ENCODE results near the gene RBMS1.
A peak's percentile ranks its signal among the peaks of the same experiment; 100 is the strongest.
"Not testable (repeated sequence)": the region's sequence is repeated elsewhere in the genome, so short reads cannot be mapped to it uniquely, and the experiment has no call there.

The RBMS1 gene

GRCh38 chr2:160469621-160470204, 23.9 kb downstream of the RBMS1 start:
- DNase-seq (ENCODE audit: low read depth) = no peak

- DNase-seq (ENCODE audit: low read depth) = no peak
These were observed 24.4 kb downstream of the RBMS1 start for GRCh38 chr2:160469164-160469563.

GRCh38 chr2:160467086-160467485, 26.5 kb downstream of the RBMS1 start:
- DNase-seq (ENCODE audit: low read depth) = no peak

GRCh38 chr2:160465406-160465805, 28.2 kb downstream of the RBMS1 start:
- no peak for DNase-seq (ENCODE audit: low read depth)

GRCh38 chr2:160465002-160465401, 28.6 kb downstream of the RBMS1 start:
- DNase-seq (ENCODE audit: low read depth) = peak; percentile 19

- DNase-seq (ENCODE audit: low read depth) = no peak
These were observed 29.6 kb downstream of the RBMS1 start for GRCh38 chr2:160464017-160464416.

- no peak for DNase-seq (ENCODE audit: low read depth)
These were observed 30.4 kb downstream of the RBMS1 start for GRCh38 chr2:160463245-160463644.

- DNase-seq (ENCODE audit: low read depth) = no peak
These were observed 33.3 kb downstream of the RBMS1 start for GRCh38 chr2:160460333-160460731.

- no peak for DNase-seq (ENCODE audit: low read depth)
These were observed 33.9 kb downstream of the RBMS1 start for GRCh38 chr2:160459538-160460332.

GRCh38 chr2:160458718-160459453, 34.7 kb downstream of the RBMS1 start:
- no peak for DNase-seq (ENCODE audit: low read depth)

GRCh38 chr2:160457588-160457987, 36.0 kb downstream of the RBMS1 start:
- DNase-seq (ENCODE audit: low read depth) = no peak

GRCh38 chr2:160454070-160454797, 39.4 kb downstream of the RBMS1 start:
- DNase-seq (ENCODE audit: low read depth) = no peak

GRCh38 chr2:160453111-160453820, 40.3 kb downstream of the RBMS1 start:
- no peak for DNase-seq (ENCODE audit: low read depth)

GRCh38 chr2:160450486-160450885, 43.1 kb downstream of the RBMS1 start:
- DNase-seq (ENCODE audit: low read depth) = no peak

- not testable (repeated sequence) for DNase-seq (ENCODE audit: low read depth)
These were observed 44.8 kb downstream of the RBMS1 start for GRCh38 chr2:160448821-160449220.

GRCh38 chr2:160445673-160446072, 47.9 kb downstream of the RBMS1 start:
- no peak for DNase-seq (ENCODE audit: low read depth)

- no peak for DNase-seq (ENCODE audit: low read depth)
These were observed 51.0 kb downstream of the RBMS1 start for GRCh38 chr2:160442603-160443002.

- no peak for DNase-seq (ENCODE audit: low read depth)
These were observed 52.7 kb downstream of the RBMS1 start for GRCh38 chr2:160440888-160441287.

- not testable (repeated sequence) for DNase-seq (ENCODE audit: low read depth)
These were observed 54.6 kb downstream of the RBMS1 start for GRCh38 chr2:160439038-160439437.

- no peak for DNase-seq (ENCODE audit: low read depth)
These were observed 56.3 kb downstream of the RBMS1 start for GRCh38 chr2:160437273-160437672.

GRCh38 chr2:160434254-160434948, 59.2 kb downstream of the RBMS1 start:
- no peak for DNase-seq (ENCODE audit: low read depth)

All from fibroblast of gingiva (primary cell).